Activated CD4-positive, alpha-beta T cell treated with anti-CD3 and anti-CD28 coated beads for 36 hours (primary cell): ENCODE data around the gene CLEC1B. TPM values are rescaled to one million over a fixed set of nuclear protein-coding genes. Genes with fewer than 3 reads are reported as not detected.
"Not testable (repeated sequence)": the region's sequence is repeated elsewhere in the genome, so short reads cannot be mapped to it uniquely, and the experiment has no call there.

Experiments
- ATAC-seq: fragments of 200-7000 bp; cut with Tn5 transposase; one replicate; pipeline ENCODE4 v1.10.0; 2021; ENCODE audit warnings: mild to moderate bottlenecking, moderate library complexity
- CTCF ChIA-PET: fragments of 350-600 bp; sonication (Branson Sonifier 250); formaldehyde crosslinking; loops from one replicate; lab custom pipeline; 2021; ENCODE audit warnings: antibody characterized with exemption; lab: Charles Lee
- POLR2A ChIA-PET: fragments of 350-600 bp; sonication (Branson Sonifier 250); formaldehyde crosslinking; loops from one replicate; lab custom pipeline; 2021; ENCODE audit warnings: antibody characterized with exemption, inconsistent platforms; lab: Charles Lee
- DNase-seq: peaks from one replicate; pipeline ENCODE4 v3.0.0-alpha.2; 2020
- H3K27ac Mint-ChIP-seq: one replicate; pipeline ENCODE4 v1.8.0; 2021; ENCODE audit warnings: mixed read lengths
- H3K27me3 Mint-ChIP-seq: one replicate; pipeline ENCODE4 v1.8.0; 2021; ENCODE audit warnings: mixed read lengths
- H3K36me3 Mint-ChIP-seq: one replicate; pipeline ENCODE4 v1.8.0; 2021; ENCODE audit warnings: low read depth, mixed read lengths
- H3K4me1 Mint-ChIP-seq: one replicate; pipeline ENCODE4 v1.8.0; 2021; ENCODE audit warnings: mixed read lengths
- H3K4me3 Mint-ChIP-seq: one replicate; pipeline ENCODE4 v1.8.0; 2021; ENCODE audit warnings: mild to moderate bottlenecking, moderate library complexity, mixed read lengths
- H3K9me3 Mint-ChIP-seq: one replicate; pipeline ENCODE4 v1.8.0; 2021; ENCODE audit warnings: low read depth, mixed read lengths
- intact Hi-C, 2 experiments: fragments of 100-400 bp; cut with DNase I in 1 of 2; cut with micrococcal nuclease in 1 of 2; formaldehyde crosslinking; loops; one replicate each; pipeline versions ENCODE4 v1.14.2 to v1.15.1; 2022 to 2024; cut with DNase I, micrococcal nuclease
- total RNA-seq, 2 experiments: library from RNA; stranded (reverse); gene quantifications; one replicate each; pipeline ENCODE4 v1.2.3, GENCODE V29; 2021

Gene CLEC1B
- total RNA-seq, 2 experiments from 2014 or later: not detected

GRCh38 chr12:9975614-9976013 lies 23.3 kb downstream of the CLEC1B start:
- H3K9me3 Mint-ChIP-seq: no peaks in the 10 kb centered on the region
- H3K27me3 Mint-ChIP-seq: peaks cover 5% of the 10 kb centered on the region
- POLR2A ChIA-PET: no interaction called here
- H3K4me1 Mint-ChIP-seq: no peaks in the 10 kb centered on the region
- DNase-seq (no peak), ATAC-seq (no peak)
- intact Hi-C loops: no loop called here
- H3K4me3 Mint-ChIP-seq: no peak overlapping the region
- CTCF ChIA-PET: no interaction called here
- H3K27ac Mint-ChIP-seq: no peak overlapping the region
- no peaks in the 10 kb centered on the region for H3K36me3 Mint-ChIP-seq

GRCh38 chr12:9974731-9975130 lies 24.2 kb downstream of the CLEC1B start:
- CTCF ChIA-PET, DNase-seq, H3K9me3 Mint-ChIP-seq, H3K4me1 Mint-ChIP-seq, H3K4me3 Mint-ChIP-seq, H3K27ac Mint-ChIP-seq, intact Hi-C loops, H3K27me3 Mint-ChIP-seq, POLR2A ChIA-PET, ATAC-seq, H3K36me3 Mint-ChIP-seq: not testable (repeated sequence)

GRCh38 chr12:9973949-9974348 lies 25.0 kb downstream of the CLEC1B start:
- intact Hi-C loops: no loop called here
- DNase-seq (no peak), ATAC-seq (no peak)
- Mint-ChIP-seq H3K4me1 (no peaks in the 10 kb centered on the region), H3K27me3 (peaks cover 5% of the 10 kb centered on the region), H3K9me3 (no peaks in the 10 kb centered on the region), H3K27ac (no peak overlapping the region), H3K4me3 (no peak overlapping the region), H3K36me3 (no peaks in the 10 kb centered on the region)
- ChIA-PET CTCF (no interaction called here), POLR2A (no interaction called here)

GRCh38 chr12:9971181-9971580 lies 27.7 kb downstream of the CLEC1B start, which contains the start of gene CLEC12A:
Gene CLEC12A, plus strand, starts transcription at chr12:9971409. Its CDS starts 188 bp downstream, at chr12:9971597.
- Mint-ChIP-seq H3K4me1 (no peaks in the 10 kb centered on the region), H3K4me3 (no peak within 1 kb of the TSS), H3K27me3 (peaks cover 5% of the 10 kb centered on the region), H3K27ac (no peak within 1 kb of the TSS), H3K9me3 (peaks cover 3% of the 10 kb centered on the region), H3K36me3 (no peaks in the 10 kb centered on the region)
- no peak for DNase-seq
- intact Hi-C loops: no loop called here
- ATAC-seq: no peak
- POLR2A ChIA-PET: no interaction called here
- CTCF ChIA-PET: interaction anchor here (1.1 kb wide), 1 partner anchor 8 kb away, joined by 4 read pairs; no protein-coding TSS in a partner anchor

GRCh38 chr12:9969673-9970072 lies 29.2 kb downstream of the CLEC1B start:
- peaks cover 5% of the 10 kb centered on the region for H3K27me3 Mint-ChIP-seq
- no peak overlapping the region for H3K4me3 Mint-ChIP-seq
- H3K4me1 Mint-ChIP-seq: no peaks in the 10 kb centered on the region
- peaks cover 3% of the 10 kb centered on the region for H3K9me3 Mint-ChIP-seq
- ATAC-seq (no peak), DNase-seq (no peak)
- CTCF ChIA-PET: no interaction called here
- intact Hi-C loops: no loop called here
- POLR2A ChIA-PET: no interaction called here
- H3K27ac Mint-ChIP-seq: no peak overlapping the region
- no peaks in the 10 kb centered on the region for H3K36me3 Mint-ChIP-seq

- Mint-ChIP-seq H3K36me3 (no peaks in the 10 kb centered on the region), H3K27ac (no peak overlapping the region), H3K27me3 (no peaks in the 10 kb centered on the region), H3K4me3 (no peak overlapping the region), H3K9me3 (peaks cover 2% of the 10 kb centered on the region), H3K4me1 (peaks cover 23% of the 10 kb centered on the region)
- POLR2A ChIA-PET: no interaction called here
- ATAC-seq (no peak), DNase-seq (no peak)
- CTCF ChIA-PET: interaction anchor here (0.8 kb wide), 1 partner anchor 17 kb away, joined by 3 read pairs; no protein-coding TSS in a partner anchor
- intact Hi-C loops: no loop called here
Measured at GRCh38 chr12:9961901-9962300, 37.0 kb downstream of the CLEC1B start.

GRCh38 chr12:9961106-9961505 lies 37.8 kb downstream of the CLEC1B start:
- Mint-ChIP-seq H3K9me3 (no peaks in the 10 kb centered on the region), H3K36me3 (no peaks in the 10 kb centered on the region), H3K27me3 (no peaks in the 10 kb centered on the region), H3K4me1 (peaks cover 24% of the 10 kb centered on the region), H3K4me3 (no peak overlapping the region), H3K27ac (no peak overlapping the region)
- ChIA-PET CTCF (interaction anchor here (0.7 kb wide), 1 partner anchor 210 kb away, joined by 3 read pairs; no protein-coding TSS in a partner anchor), POLR2A (interaction anchor here (0.6 kb wide), 1 partner anchor 52 kb away, joined by 4 read pairs; no protein-coding TSS in a partner anchor)
- intact Hi-C loops: no loop called here
- DNase-seq: no peak
- no peak for ATAC-seq

GRCh38 chr12:9960590-9960989 lies 38.3 kb downstream of the CLEC1B start:
- no peak for ATAC-seq
- H3K9me3 Mint-ChIP-seq: no peaks in the 10 kb centered on the region
- H3K4me3 Mint-ChIP-seq: no peak overlapping the region
- H3K27me3 Mint-ChIP-seq: no peaks in the 10 kb centered on the region
- ChIA-PET POLR2A (interaction anchor here (0.6 kb wide), 1 partner anchor 52 kb away, joined by 4 read pairs; no protein-coding TSS in a partner anchor), CTCF (interaction anchor here (0.6 kb wide), 1 partner anchor 56 kb away, joined by 3 read pairs; no protein-coding TSS in a partner anchor)
- peaks cover 26% of the 10 kb centered on the region for H3K4me1 Mint-ChIP-seq
- no peak overlapping the region for H3K27ac Mint-ChIP-seq
- intact Hi-C loops: no loop called here
- DNase-seq: no peak
- no peaks in the 10 kb centered on the region for H3K36me3 Mint-ChIP-seq

GRCh38 chr12:9957834-9958233 lies 41.1 kb downstream of the CLEC1B start:
- ChIA-PET POLR2A (no interaction called here), CTCF (no interaction called here)
- H3K9me3 Mint-ChIP-seq: no peaks in the 10 kb centered on the region
- intact Hi-C loops: no loop called here
- no peak overlapping the region for H3K4me3 Mint-ChIP-seq
- no peaks in the 10 kb centered on the region for H3K36me3 Mint-ChIP-seq
- H3K4me1 Mint-ChIP-seq: peaks cover 28% of the 10 kb centered on the region
- peak overlapping the region; percentile 37 for H3K27ac Mint-ChIP-seq
- no peak for DNase-seq
- ATAC-seq: peak; percentile 55
- H3K27me3 Mint-ChIP-seq: no peaks in the 10 kb centered on the region

- ATAC-seq, H3K9me3 Mint-ChIP-seq, H3K36me3 Mint-ChIP-seq, DNase-seq, H3K4me3 Mint-ChIP-seq, CTCF ChIA-PET, H3K27ac Mint-ChIP-seq, intact Hi-C loops, POLR2A ChIA-PET, H3K27me3 Mint-ChIP-seq: not testable (repeated sequence)
- peaks cover 50% of the 10 kb centered on the region for H3K4me1 Mint-ChIP-seq
Measured at GRCh38 chr12:9952954-9953729, 45.8 kb downstream of the CLEC1B start.

GRCh38 chr12:9951026-9951675 lies 47.8 kb downstream of the CLEC1B start:
- Mint-ChIP-seq H3K27me3 (no peaks in the 10 kb centered on the region), H3K9me3 (no peaks in the 10 kb centered on the region), H3K4me3 (no peak overlapping the region), H3K27ac (peak overlapping the region; percentile 41), H3K36me3 (no peaks in the 10 kb centered on the region), H3K4me1 (peaks cover 43% of the 10 kb centered on the region)
- ATAC-seq: peak; percentile 53
- peak; percentile 44 for DNase-seq
- ChIA-PET POLR2A (no interaction called here), CTCF (interaction anchor here (0.8 kb wide), 1 partner anchor 242 kb away, joined by 3 read pairs; no protein-coding TSS in a partner anchor)
- intact Hi-C loops: no loop called here
